Smooth muscle cell (in vitro differentiated cells): ENCODE results near the gene MKLN1. TPM values are rescaled to one million over a fixed set of nuclear protein-coding genes. Genes with fewer than 3 reads are reported as not detected.
A peak's percentile ranks its signal among the peaks of the same experiment; 100 is the strongest.

Experiments
- DNase-seq: peaks from one replicate; lab custom pipeline; 2025; ENCODE audit not compliant: unreplicated experiment; lab: John Stamatoyannopoulos, UW
- H2AFZ ChIP-seq: fragments of 200-600 bp; sonication (generic); 2 replicates; pipeline ENCODE4 v1.6.0; 2016; ENCODE audit warnings: antibody characterized with exemption, low read depth, mild to moderate bottlenecking
- H3F3A ChIP-seq: fragments of 200-600 bp; sonication (generic); 2 replicates; pipeline ENCODE4 v1.6.0; 2017; ENCODE audit warnings: antibody characterized with exemption, low read depth
- H3K27ac ChIP-seq: fragments of 200-600 bp; sonication (generic); 2 replicates; pipeline ENCODE4 v1.5.1; 2016; ENCODE audit warnings: low read depth, mild to moderate bottlenecking
- H3K27me3 ChIP-seq: fragments of 200-600 bp; sonication (generic); 2 replicates; pipeline ENCODE4 v1.6.1; 2016; ENCODE audit warnings: low read depth, mild to moderate bottlenecking
- H3K36me3 ChIP-seq: fragments of 200-600 bp; sonication (generic); 2 replicates; pipeline ENCODE4 v1.5.1; 2016; ENCODE audit warnings: low read depth
- H3K4me1 ChIP-seq: fragments of 200-600 bp; sonication (generic); 2 replicates; pipeline ENCODE4 v1.5.1; 2016; ENCODE audit warnings: low read depth
- H3K4me2 ChIP-seq: fragments of 200-600 bp; sonication (generic); 2 replicates; pipeline ENCODE4 v1.6.0; 2016; ENCODE audit warnings: mild to moderate bottlenecking
- H3K4me3 ChIP-seq: fragments of 200-600 bp; sonication (generic); 2 replicates; pipeline ENCODE4 v1.5.1; 2016; ENCODE audit warnings: mild to moderate bottlenecking
- H3K79me2 ChIP-seq: fragments of 200-600 bp; sonication (generic); 2 replicates; pipeline ENCODE4 v1.6.0; 2016; ENCODE audit warnings: low read depth, mild to moderate bottlenecking
- H3K9ac ChIP-seq: fragments of 200-600 bp; sonication (generic); 2 replicates; pipeline ENCODE4 v1.6.0; 2016; ENCODE audit warnings: low read depth
- H3K9me3 ChIP-seq: fragments of 200-600 bp; sonication (generic); replicated peaks from 2 replicates; pipeline ENCODE4 v1.5.1; 2016; ENCODE audit warnings: low read depth
- H4K20me1 ChIP-seq: fragments of 200-600 bp; sonication (generic); 2 replicates; pipeline ENCODE4 v1.6.0; 2016; ENCODE audit warnings: low read depth
- CTCF ChIP-seq: fragments of 200-600 bp; sonication (generic); IDR thresholded peaks from 2 replicates; pipeline ENCODE4 v1.5.1; 2017; ENCODE audit warnings: borderline replicate concordance, mild to moderate bottlenecking, antibody characterized with exemption; ENCODE audit not compliant: insufficient read depth, poor library complexity, severe bottlenecking
- WGBS: methylation state at CpG from one replicate; pipeline ENCODE4 v1.1.7; 2016; ENCODE audit warnings: low lambda C conversion rate; 5-methylcytosine and 5-hydroxymethylcytosine counted together
- polyA plus RNA-seq: library from polyadenylated mRNA; unstranded; fragments of >200 nt; fragmentation: Nextera tagmentation; extraction: Ambion mirVana; gene quantifications from 2 replicates; pipeline ENCODE4 v1.2.1, GENCODE V29; 2016
- total RNA-seq: library from RNA; depleted of rRNA; stranded (reverse); fragments of >200 nt; gene quantifications from 2 replicates; pipeline ENCODE4 v1.2.3, GENCODE V29; 2014

MKLN1 gene
- total and polyA plus RNA-seq, 2 experiments from 2014 or later = 26.3 to 45.3 TPM

GRCh38 chr7:131342864-131343442, 15.3 kb downstream of the MKLN1 start:
- TF ChIP-seq CTCF = no peak
- Histone ChIP-seq H3K27me3 (no peaks in the 10 kb centered on the region), H3K79me2 (peaks cover 100% of the 10 kb centered on the region), H3K4me2 (no peak overlapping the region), H3F3A (no peaks in the 10 kb centered on the region), H3K4me1 (peaks cover 13% of the 10 kb centered on the region), H3K36me3 (no peaks in the 10 kb centered on the region), H4K20me1 (peaks cover 100% of the 10 kb centered on the region), H3K9ac (no peak overlapping the region), H3K27ac (no peak overlapping the region), H3K9me3 (no peaks in the 10 kb centered on the region), H3K4me3 (no peak overlapping the region), H2AFZ (no peak overlapping the region)
- 96% methylated on average over 2 of the region's 2 CpGs for WGBS
- no peak for DNase-seq

GRCh38 chr7:131346885-131347592, 19.4 kb downstream of the MKLN1 start:
- Histone ChIP-seq H3K36me3 (no peaks in the 10 kb centered on the region), H2AFZ (no peak overlapping the region), H3K9ac (no peak overlapping the region), H3K79me2 (peaks cover 100% of the 10 kb centered on the region), H3K27ac (peak overlapping the region; percentile 23), H3F3A (no peaks in the 10 kb centered on the region), H3K4me2 (no peak overlapping the region), H3K4me3 (no peak overlapping the region), H4K20me1 (peaks cover 100% of the 10 kb centered on the region), H3K4me1 (peaks cover 13% of the 10 kb centered on the region), H3K27me3 (no peaks in the 10 kb centered on the region), H3K9me3 (no peaks in the 10 kb centered on the region)
- 43% methylated on average over 3 of the region's 3 CpGs for WGBS
- no peak for TF ChIP-seq CTCF
- DNase-seq = no peak

- DNase-seq = no peak
- Histone ChIP-seq H3K9ac (no peak overlapping the region), H2AFZ (no peak overlapping the region), H3K4me2 (no peak overlapping the region), H3K9me3 (no peaks in the 10 kb centered on the region), H3F3A (no peaks in the 10 kb centered on the region), H3K36me3 (no peaks in the 10 kb centered on the region), H3K27ac (no peak overlapping the region), H4K20me1 (peaks cover 100% of the 10 kb centered on the region), H3K4me1 (peaks cover 7% of the 10 kb centered on the region), H3K4me3 (no peak overlapping the region), H3K79me2 (peaks cover 100% of the 10 kb centered on the region), H3K27me3 (no peaks in the 10 kb centered on the region)
- no peak for TF ChIP-seq CTCF
- 97% methylated on average over 2 of the region's 2 CpGs for WGBS
Observed at GRCh38 chr7:131352032-131352431, 24.4 kb downstream of the MKLN1 start.
